DMS114 treated with DMSO at 0.1 percent for 48 hours (cell line): Measurements from ENCODE around the gene GIGYF1.
A peak's percentile ranks its signal among the peaks of the same experiment; 100 is the strongest.
"Not testable (repeated sequence)": the region's sequence is repeated elsewhere in the genome, so short reads cannot be mapped to it uniquely, and the experiment has no call there.

Experiments used
- DNase-seq: peaks from one replicate; lab custom pipeline; 2025; ENCODE audit not compliant: unreplicated experiment; lab: John Stamatoyannopoulos, UW

GIGYF1 gene

GRCh38 chr7:100708395-100708794 is 14.3 kb upstream of the GIGYF1 start:
- no peak for DNase-seq

GRCh38 chr7:100706672-100707311 is 12.7 kb upstream of the GIGYF1 start:
- no peak for DNase-seq

GRCh38 chr7:100705753-100706671 is 12.0 kb upstream of the GIGYF1 start, which contains the start of gene POP7:
Gene POP7, plus strand, starts transcription at chr7:100706121. Its CDS starts 710 bp downstream, at chr7:100706831.
- DNase-seq = peak; percentile 90

- peak; percentile 47 for DNase-seq
These were observed 11.3 kb upstream of the GIGYF1 start for GRCh38 chr7:100705320-100705752.

GRCh38 chr7:100701089-100701488 is 7.0 kb upstream of the GIGYF1 start:
- DNase-seq = not testable (repeated sequence)

- no peak for DNase-seq
These were observed 5.0 kb upstream of the GIGYF1 start for GRCh38 chr7:100699018-100699417.

- DNase-seq = no peak
These were observed 2.1 kb upstream of the GIGYF1 start for GRCh38 chr7:100696123-100696521.

GRCh38 chr7:100693312-100694097 is 545 bp downstream of the GIGYF1 start:
- no peak for DNase-seq

GRCh38 chr7:100692578-100692961 is 1.5 kb downstream of the GIGYF1 start:
- no peak for DNase-seq

- peak; percentile 55 for DNase-seq
These were observed 2.1 kb downstream of the GIGYF1 start for GRCh38 chr7:100691676-100692577.

- DNase-seq = no peak
These were observed 4.6 kb downstream of the GIGYF1 start for GRCh38 chr7:100689230-100690135.

- no peak for DNase-seq
These were observed 5.7 kb downstream of the GIGYF1 start for GRCh38 chr7:100688326-100688860.

- no peak for DNase-seq
These were observed 6.2 kb downstream of the GIGYF1 start for GRCh38 chr7:100687751-100688300.

GRCh38 chr7:100687261-100687660 is 6.8 kb downstream of the GIGYF1 start:
- no peak for DNase-seq

- no peak for DNase-seq
These were observed 7.2 kb downstream of the GIGYF1 start for GRCh38 chr7:100686822-100687211.

- no peak for DNase-seq
These were observed 7.7 kb downstream of the GIGYF1 start for GRCh38 chr7:100686201-100686821.

GRCh38 chr7:100685631-100686145 is 8.4 kb downstream of the GIGYF1 start:
- no peak for DNase-seq

- DNase-seq = no peak
These were observed 8.9 kb downstream of the GIGYF1 start for GRCh38 chr7:100685049-100685605.
